Choroid plexus epithelial cell (primary cell): ENCODE data around the gene MGAT4A.
"Not testable (repeated sequence)": the region's sequence is repeated elsewhere in the genome, so short reads cannot be mapped to it uniquely, and the experiment has no call there.

ENCODE experiments used
- DNase-seq: peaks from one replicate; pipeline ENCODE4 v3.0.0-alpha.2; 2010; ENCODE audit warnings: low read depth
- H3K4me3 ChIP-seq: 2 replicates; pipeline ENCODE4 v1.5.1; 2011; ENCODE audit warnings: low read depth, mild to moderate bottlenecking, control low read depth, low read length, moderate library complexity
- CTCF ChIP-seq: conservative IDR thresholded peaks from 2 replicates; pipeline ENCODE4 v1.5.1; 2011; ENCODE audit warnings: low read depth, mild to moderate bottlenecking, control low read depth, inconsistent platforms, low read length, moderate library complexity

Gene MGAT4A

GRCh38 chr2:98676742-98677141 is 54.2 kb downstream of the MGAT4A start:
- no peak for DNase-seq
- no peak overlapping the region for H3K4me3 ChIP-seq
- no peak for TF ChIP-seq CTCF

DNA sequence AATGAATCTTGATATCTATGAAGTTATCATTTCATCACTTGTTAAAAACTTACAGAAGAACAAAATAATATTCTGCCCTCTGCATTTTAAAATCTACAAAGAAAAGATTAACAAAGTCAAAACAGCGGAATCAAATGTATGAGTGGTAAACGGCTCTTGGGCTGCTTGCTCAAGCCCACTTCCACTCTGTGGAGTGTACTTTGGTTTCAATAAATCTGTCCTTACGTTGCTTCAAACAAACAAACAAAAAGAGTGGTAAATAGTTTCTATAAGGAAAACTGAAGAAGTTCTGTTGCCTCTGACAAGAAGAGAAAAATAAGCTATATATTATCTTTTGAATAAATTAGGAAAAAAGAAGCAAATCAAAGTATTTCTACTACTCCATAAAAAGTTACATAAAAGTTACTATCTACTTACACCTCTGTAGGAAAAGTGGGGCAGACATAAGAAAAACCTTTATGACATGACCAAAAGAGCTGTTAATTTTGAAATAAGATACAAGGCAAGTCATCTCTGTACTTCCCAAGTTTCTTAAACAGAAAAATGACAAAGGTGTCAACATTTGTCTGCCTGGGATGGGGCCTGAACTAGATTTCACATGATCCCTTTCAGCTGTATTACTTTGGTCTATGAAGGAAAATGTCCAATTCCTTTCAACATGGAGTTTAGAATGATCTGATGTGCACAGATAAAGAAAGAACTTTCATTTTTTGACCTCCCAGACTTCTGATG is 56.5 kb downstream of the MGAT4A start:
- no peak for TF ChIP-seq CTCF
- DNase-seq = no peak
- no peak overlapping the region for H3K4me3 ChIP-seq

GRCh38 chr2:98669675-98670074 is 61.3 kb downstream of the MGAT4A start:
- peak; percentile 26 for DNase-seq
- H3K4me3 ChIP-seq = no peak overlapping the region
- no peak for TF ChIP-seq CTCF

DNA sequence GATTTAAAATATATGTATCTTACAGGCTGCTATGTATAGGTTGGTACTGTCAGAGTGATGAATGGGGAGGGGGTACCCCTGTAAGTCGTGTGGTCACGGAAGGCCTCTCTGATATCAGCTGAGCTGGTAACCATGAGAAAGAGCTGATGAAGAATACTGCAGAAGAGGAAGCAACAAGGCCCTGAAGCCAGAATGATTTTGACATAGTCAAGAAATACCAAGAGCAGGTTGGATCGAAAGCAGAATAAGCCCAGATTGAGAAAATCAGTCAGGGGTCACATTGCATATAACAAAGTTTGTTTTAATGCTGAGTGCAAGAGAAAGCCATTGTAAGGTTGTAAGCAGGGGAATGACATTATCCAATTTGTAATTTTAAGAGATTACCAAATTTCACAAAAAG is 65.3 kb downstream of the MGAT4A start:
- DNase-seq = no peak
- no peak overlapping the region for H3K4me3 ChIP-seq
- no peak for TF ChIP-seq CTCF

- H3K4me3 ChIP-seq = no peak overlapping the region
- no peak for DNase-seq
Measured at GRCh38 chr2:98664323-98664722, 66.6 kb downstream of the MGAT4A start.

DNA sequence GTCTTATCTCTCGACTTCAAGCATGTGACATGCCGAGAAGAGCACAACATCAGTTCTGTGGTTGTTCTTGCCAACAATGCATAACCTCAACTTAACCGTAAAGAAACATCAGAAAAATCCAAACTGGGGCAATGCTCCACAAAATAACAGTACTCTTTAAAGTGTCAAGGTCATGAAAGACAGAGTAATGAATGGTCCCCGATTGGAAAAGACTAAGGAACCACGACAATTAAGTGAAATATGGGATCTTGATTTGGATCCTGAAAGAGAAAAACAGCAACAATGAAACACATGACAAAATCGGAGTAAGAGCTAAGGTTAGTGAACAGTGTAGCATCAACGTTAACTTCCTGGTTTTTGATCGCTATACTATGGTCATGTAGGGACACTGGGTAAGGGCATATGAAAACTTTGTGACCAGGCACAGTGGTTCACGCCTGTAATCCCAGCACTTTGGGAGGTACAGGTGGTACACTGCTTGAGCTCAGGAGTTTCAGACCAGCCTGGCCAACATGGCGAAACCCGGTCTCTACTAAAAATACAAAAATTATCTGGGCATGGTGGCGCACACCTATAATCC is 67.3 kb downstream of the MGAT4A start:
- no peak for DNase-seq
- no peak for TF ChIP-seq CTCF
- H3K4me3 ChIP-seq = no peak overlapping the region

More at GRCh38 chr2:98664323-98664722, 66.6 kb downstream of the MGAT4A start:
- TF ChIP-seq CTCF = no peak

- not testable (repeated sequence) for H3K4me3 ChIP-seq, DNase-seq
Measured at GRCh38 chr2:98659491-98659840, 71.5 kb downstream of the MGAT4A start.
